Heart left ventricle (tissue), 13 donors: ENCODE measurements around the gene ENTREP1.

Experiments used
- CTCF ChIP-seq, 12 donors: fragments of 200-600 bp; sonication (generic) in 4 of 12; IDR thresholded peaks; one replicate each; pipeline versions ENCODE4 v1.5.0 to v1.8.0; 2018 to 2022; ENCODE audit warnings: antibody characterized with exemption in 12 of 12, mild to moderate bottlenecking in 5 of 12
- POLR2A ChIP-seq, 2 donors: fragments of 450-650 bp; IDR thresholded peaks; one replicate each; pipeline ENCODE4 v1.6.1; 2017; ENCODE audit warnings: antibody characterized with exemption in 2 of 2, mild to moderate bottlenecking in 2 of 2, moderate library complexity in 2 of 2
- donor health status: ischemic (EF 13 %, LVEDD 7.1; RV severe dilation, severe dysfunction).
- donor health status: DM: no; HTN: yes; CAD: no.
- donor health status: DM: no; HTN: no; CAD: no.
- donor health status: ischemic (EF 25% LVEDD 6.9; RV normal size, moderate dysfunction).
- donor health status: ischemic (EF 25% LVEDD 5.7; RV mildly dilated, moderate dysfunction).
- donor health status: ischemic (EF 35%, LVEDD 5.7; RV mildly dilated, moderate dysfunction).
- donor health status: nonischemic (EF 11% LVEDD 7.7; RV severe dilation, severe dysfunction).
- donor health status: DM: yes; HTN: yes; CAD: no.
- donor health status: PGD.
- donor health status: ischemic (EF 29% LVEDD 5.4; RV normal size, mild dysfunction).
- donor health status: nonischemic (EF 23%, LVEDD 6.1; RV moderate dilation, normal function).

- TF ChIP-seq CTCF (IDR thresholded peaks at IDR 0.05), result no peak
- TF ChIP-seq POLR2A (IDR thresholded peaks at IDR 0.05), result no peak
Observed at GRCh38 chr9:69332067-69332685, 7.2 kb downstream of the ENTREP1 start.
